Loucy (cell line): ENCODE measurements around the gene ARID1B.

Source experiments
- H2AFZ ChIP-seq: fragments of 200-600 bp; sonication (generic); 2 replicates; pipeline ENCODE4 v1.6.0; 2016; ENCODE audit warnings: antibody characterized with exemption, mild to moderate bottlenecking, low read length, moderate library complexity
- H3F3A ChIP-seq: fragments of 200-600 bp; 2 replicates; pipeline ENCODE4 v1.6.0; 2016; ENCODE audit warnings: antibody characterized with exemption, low read depth, mild to moderate bottlenecking
- H3K27me3 ChIP-seq: fragments of 200-600 bp; sonication (generic); 2 replicates; pipeline ENCODE4 v1.6.1; 2014; ENCODE audit warnings: low read length, mild to moderate bottlenecking; ENCODE audit not compliant: insufficient read depth, poor library complexity, severe bottlenecking
- H3K36me3 ChIP-seq: fragments of 200-600 bp; sonication (generic); 2 replicates; pipeline ENCODE4 v1.6.1; 2016; ENCODE audit warnings: low read length; ENCODE audit not compliant: insufficient read depth
- H3K4me1 ChIP-seq: fragments of 200-600 bp; sonication (generic); 2 replicates; pipeline ENCODE4 v1.5.1; 2014; ENCODE audit warnings: low read length, mild to moderate bottlenecking; ENCODE audit not compliant: insufficient read depth, poor library complexity, severe bottlenecking
- H3K4me2 ChIP-seq: fragments of 200-600 bp; sonication (generic); 2 replicates; pipeline ENCODE4 v1.6.0; 2014; ENCODE audit warnings: antibody characterized with exemption, low read length, low read depth, mild to moderate bottlenecking; ENCODE audit not compliant: poor library complexity, severe bottlenecking
- H3K4me3 ChIP-seq: fragments of 200-600 bp; sonication (generic); 2 replicates; pipeline ENCODE4 v1.5.1; 2014; ENCODE audit warnings: low read length, mild to moderate bottlenecking, mixed read lengths; ENCODE audit not compliant: poor library complexity, severe bottlenecking
- H3K79me2 ChIP-seq: fragments of 200-600 bp; sonication (generic); 2 replicates; pipeline ENCODE4 v1.6.1; 2014; ENCODE audit warnings: low read length; ENCODE audit not compliant: insufficient read depth
- H3K9ac ChIP-seq: fragments of 200-600 bp; sonication (generic); 2 replicates; pipeline ENCODE4 v1.6.0; 2014; ENCODE audit warnings: mild to moderate bottlenecking, low read depth, low read length, moderate library complexity; ENCODE audit not compliant: poor library complexity, severe bottlenecking
- H3K9me2 ChIP-seq: fragments of 200-600 bp; sonication (generic); replicated peaks from 2 replicates; pipeline ENCODE4 v1.6.1; 2016; ENCODE audit warnings: low read depth, low read length, mixed read lengths
- H3K9me3 ChIP-seq: fragments of 200-600 bp; sonication (generic); 2 replicates; pipeline ENCODE4 v1.6.1; 2014; ENCODE audit warnings: mild to moderate bottlenecking, antibody characterized with exemption, low read length, low read depth; ENCODE audit not compliant: insufficient read depth
- H4K20me1 ChIP-seq: fragments of 200-600 bp; sonication (generic); 2 replicates; pipeline ENCODE4 v1.6.0; 2014; ENCODE audit warnings: antibody characterized with exemption, low read length, mild to moderate bottlenecking; ENCODE audit not compliant: insufficient read depth, poor library complexity, severe bottlenecking
- CTCF ChIP-seq: fragments of 200-600 bp; sonication (generic); conservative IDR thresholded peaks from 2 replicates; pipeline ENCODE4 v1.5.1; 2014; ENCODE audit warnings: mild to moderate bottlenecking, antibody characterized with exemption, low read length
- EZH2phosphoT487 ChIP-seq: fragments of 200-600 bp; IDR thresholded peaks from 2 replicates; pipeline ENCODE4 v1.6.1; 2018; ENCODE audit warnings: antibody characterized with exemption, mild to moderate bottlenecking, moderate library complexity, borderline replicate concordance

The ARID1B gene

GRCh38 chr6:156848123-156848522 is 70.9 kb downstream of the ARID1B start:
- peaks cover 4% of the 10 kb centered on the region; the same call in 1 of the 2 replicates for H3K36me3 ChIP-seq
- H3K9me3 ChIP-seq: no peaks in the 10 kb centered on the region
- H4K20me1 ChIP-seq: peaks cover 96% of the 10 kb centered on the region
- H3F3A ChIP-seq: no peaks in the 10 kb centered on the region
- peak overlapping the region; percentile 31 for H3K4me3 ChIP-seq
- no peaks in the 10 kb centered on the region for H3K9me2 ChIP-seq
- no peak overlapping the region for H3K9ac ChIP-seq
- H2AFZ ChIP-seq: no peak overlapping the region
- peaks cover 100% of the 10 kb centered on the region for H3K79me2 ChIP-seq
- peak overlapping the region; percentile 62 for H3K4me2 ChIP-seq
- peaks cover 49% of the 10 kb centered on the region for H3K4me1 ChIP-seq
- TF ChIP-seq CTCF (no peak), EZH2phosphoT487 (no peak)
- H3K27me3 ChIP-seq: no peaks in the 10 kb centered on the region

GRCh38 chr6:156848533-156848932 is 71.4 kb downstream of the ARID1B start:
- H3K4me3 ChIP-seq: peak overlapping the region; percentile 31
- peaks cover 49% of the 10 kb centered on the region for H3K4me1 ChIP-seq

GRCh38 chr6:156849806-156850205 is 72.6 kb downstream of the ARID1B start:
- TF ChIP-seq CTCF (no peak), EZH2phosphoT487 (no peak)
- Histone ChIP-seq H3K4me2 (no peak overlapping the region), H3K27me3 (no peaks in the 10 kb centered on the region), H3K9me3 (no peaks in the 10 kb centered on the region), H3K4me1 (peaks cover 49% of the 10 kb centered on the region), H3K36me3 (peaks cover 4% of the 10 kb centered on the region; the same call in 1 of the 2 replicates), H3K4me3 (no peak overlapping the region), H3K9me2 (no peaks in the 10 kb centered on the region), H3K79me2 (peaks cover 100% of the 10 kb centered on the region), H4K20me1 (peaks cover 96% of the 10 kb centered on the region), H2AFZ (no peak overlapping the region), H3K9ac (no peak overlapping the region), H3F3A (no peaks in the 10 kb centered on the region)

More at GRCh38 chr6:156848533-156848932, 71.4 kb downstream of the ARID1B start:
- H3K9me3 ChIP-seq: no peaks in the 10 kb centered on the region
- peak overlapping the region; percentile 62 for H3K4me2 ChIP-seq
- no peaks in the 10 kb centered on the region for H3K27me3 ChIP-seq
- H3K36me3 ChIP-seq: peaks cover 4% of the 10 kb centered on the region; the same call in 1 of the 2 replicates
- H3K79me2 ChIP-seq: peaks cover 100% of the 10 kb centered on the region
- TF ChIP-seq EZH2phosphoT487: no peak
- TF ChIP-seq CTCF: no peak
- peaks cover 96% of the 10 kb centered on the region for H4K20me1 ChIP-seq
- no peak overlapping the region for H3K9ac ChIP-seq
- no peaks in the 10 kb centered on the region for H3K9me2 ChIP-seq
- H2AFZ ChIP-seq: no peak overlapping the region
- H3F3A ChIP-seq: no peaks in the 10 kb centered on the region
